OCI-LY1 (cell line): ENCODE measurements around the gene REC114.

Experiments used
- H2AFZ ChIP-seq: fragments of 200-600 bp; sonication (generic), shearing (Covaris generic); 2 replicates; pipeline ENCODE4 v1.6.0; 2014; ENCODE audit warnings: antibody characterized with exemption, mild to moderate bottlenecking, low read length
- H3F3A ChIP-seq: fragments of 200-600 bp; sonication (generic), shearing (Covaris generic); 2 replicates; pipeline ENCODE4 v1.6.0; 2014; ENCODE audit warnings: mild to moderate bottlenecking, antibody characterized with exemption, low read length, moderate library complexity; ENCODE audit not compliant: insufficient read depth
- H3K27ac ChIP-seq: fragments of 200-600 bp; sonication (generic); 2 replicates; pipeline ENCODE4 v1.5.1; 2014; ENCODE audit warnings: low read length, mixed run types, mild to moderate bottlenecking, low read depth; ENCODE audit not compliant: poor library complexity, severe bottlenecking
- H3K27me3 ChIP-seq: fragments of 200-600 bp; sonication (generic); 2 replicates; pipeline ENCODE4 v1.6.0; 2014; ENCODE audit warnings: antibody characterized with exemption, mild to moderate bottlenecking, low read length, moderate library complexity; ENCODE audit not compliant: insufficient read depth
- H3K36me3 ChIP-seq: fragments of 200-600 bp; sonication (generic); 2 replicates; pipeline ENCODE4 v1.6.1; 2014; ENCODE audit warnings: mild to moderate bottlenecking, antibody characterized with exemption, low read length, moderate library complexity, mixed read lengths; ENCODE audit not compliant: insufficient read depth
- H3K4me1 ChIP-seq: fragments of 200-600 bp; sonication (generic); 2 replicates; pipeline ENCODE4 v1.5.1; 2014; ENCODE audit warnings: mild to moderate bottlenecking, low read length, moderate library complexity; ENCODE audit not compliant: insufficient read depth, severe bottlenecking
- H3K4me2 ChIP-seq: fragments of 200-600 bp; sonication (generic), shearing (Covaris generic); 2 replicates; pipeline ENCODE4 v1.6.1; 2014; ENCODE audit warnings: low read length
- H3K4me3 ChIP-seq: fragments of 200-600 bp; sonication (generic); 2 replicates; pipeline ENCODE4 v1.5.1; 2014; ENCODE audit warnings: low read length, low read depth, mild to moderate bottlenecking, mixed read lengths; ENCODE audit not compliant: poor library complexity, severe bottlenecking
- H3K79me2 ChIP-seq: fragments of 200-600 bp; shearing (Covaris generic); 2 replicates; pipeline ENCODE4 v1.6.1; 2016; ENCODE audit warnings: mixed run types, low read length, mixed read lengths; ENCODE audit not compliant: insufficient read depth
- H3K9ac ChIP-seq: fragments of 200-600 bp; sonication (generic), shearing (Covaris generic); 2 replicates; pipeline ENCODE4 v1.6.1; 2014; ENCODE audit warnings: mild to moderate bottlenecking, low read length, mixed read lengths
- H3K9me2 ChIP-seq: fragments of 200-600 bp; sonication (generic), shearing (Covaris generic); 2 replicates; pipeline ENCODE4 v1.6.1; 2014; ENCODE audit warnings: low read depth, mild to moderate bottlenecking, low read length, mixed read lengths
- H3K9me3 ChIP-seq: fragments of 200-600 bp; shearing (Covaris generic); 2 replicates; pipeline ENCODE4 v1.6.1; 2014; ENCODE audit warnings: low read length, mixed read lengths
- H4K20me1 ChIP-seq: fragments of 200-600 bp; sonication (generic), shearing (Covaris generic); 2 replicates; pipeline ENCODE4 v1.6.0; 2016; ENCODE audit warnings: mild to moderate bottlenecking, low read length; ENCODE audit not compliant: insufficient read depth
- CTCF ChIP-seq: fragments of 200-600 bp; sonication (generic), shearing (Covaris generic); IDR thresholded peaks from 2 replicates; pipeline ENCODE4 v1.5.1; 2017; ENCODE audit warnings: mild to moderate bottlenecking, antibody characterized with exemption, low read length, moderate library complexity, mixed read lengths
- EZH2 ChIP-seq: fragments of 200-600 bp; sonication (generic), shearing (Covaris generic); IDR thresholded peaks from 2 replicates; pipeline ENCODE4 v1.8.0; 2017; ENCODE audit warnings: borderline replicate concordance, mixed run types, mild to moderate bottlenecking, antibody characterized with exemption, low read length, moderate library complexity, mixed read lengths

Gene REC114

GRCh38 chr15:73605759-73606436 lies 162.9 kb downstream of the REC114 start:
- Histone ChIP-seq H3F3A (no peaks in the 10 kb centered on the region), H3K9ac (no peak overlapping the region), H3K4me2 (no peak overlapping the region), H3K27ac (no peak overlapping the region), H3K4me3 (no peak overlapping the region), H3K79me2 (peaks cover 63% of the 10 kb centered on the region), H3K9me2 (no peaks in the 10 kb centered on the region), H3K27me3 (no peaks in the 10 kb centered on the region), H2AFZ (no peak overlapping the region), H3K9me3 (no peaks in the 10 kb centered on the region), H3K4me1 (no peaks in the 10 kb centered on the region), H4K20me1 (no peaks in the 10 kb centered on the region), H3K36me3 (no peaks in the 10 kb centered on the region)
- TF ChIP-seq EZH2 (no peak), CTCF (no peak)

GRCh38 chr15:73607405-73607804 lies 164.4 kb downstream of the REC114 start:
- H3K27me3 ChIP-seq, result no peaks in the 10 kb centered on the region
- no peaks in the 10 kb centered on the region for H3K9me2 ChIP-seq
- no peak overlapping the region for H3K27ac ChIP-seq
- H3K4me2 ChIP-seq, result no peak overlapping the region
- no peak overlapping the region for H2AFZ ChIP-seq
- H3K4me3 ChIP-seq, result no peak overlapping the region
- H3K79me2 ChIP-seq, result peaks cover 64% of the 10 kb centered on the region
- TF ChIP-seq EZH2, result no peak
- TF ChIP-seq CTCF, result no peak
- no peaks in the 10 kb centered on the region for H3K9me3 ChIP-seq
- no peaks in the 10 kb centered on the region for H3K36me3 ChIP-seq
- no peaks in the 10 kb centered on the region for H3K4me1 ChIP-seq
- no peaks in the 10 kb centered on the region for H3F3A ChIP-seq
- H4K20me1 ChIP-seq, result no peaks in the 10 kb centered on the region
- no peak overlapping the region for H3K9ac ChIP-seq

- Histone ChIP-seq H3K4me1 (no peaks in the 10 kb centered on the region), H3K9me2 (no peaks in the 10 kb centered on the region), H3K79me2 (peaks cover 67% of the 10 kb centered on the region), H3F3A (no peaks in the 10 kb centered on the region), H3K27ac (no peak overlapping the region), H3K27me3 (no peaks in the 10 kb centered on the region), H2AFZ (no peak overlapping the region), H3K9ac (no peak overlapping the region), H3K36me3 (no peaks in the 10 kb centered on the region), H3K9me3 (no peaks in the 10 kb centered on the region), H4K20me1 (no peaks in the 10 kb centered on the region), H3K4me3 (no peak overlapping the region), H3K4me2 (no peak overlapping the region)
- TF ChIP-seq CTCF (no peak), EZH2 (no peak)
Observed at GRCh38 chr15:73607843-73608242, 164.9 kb downstream of the REC114 start.
